ENCODE measurements around the gene XXYLT1.

Gene XXYLT1

DNA sequence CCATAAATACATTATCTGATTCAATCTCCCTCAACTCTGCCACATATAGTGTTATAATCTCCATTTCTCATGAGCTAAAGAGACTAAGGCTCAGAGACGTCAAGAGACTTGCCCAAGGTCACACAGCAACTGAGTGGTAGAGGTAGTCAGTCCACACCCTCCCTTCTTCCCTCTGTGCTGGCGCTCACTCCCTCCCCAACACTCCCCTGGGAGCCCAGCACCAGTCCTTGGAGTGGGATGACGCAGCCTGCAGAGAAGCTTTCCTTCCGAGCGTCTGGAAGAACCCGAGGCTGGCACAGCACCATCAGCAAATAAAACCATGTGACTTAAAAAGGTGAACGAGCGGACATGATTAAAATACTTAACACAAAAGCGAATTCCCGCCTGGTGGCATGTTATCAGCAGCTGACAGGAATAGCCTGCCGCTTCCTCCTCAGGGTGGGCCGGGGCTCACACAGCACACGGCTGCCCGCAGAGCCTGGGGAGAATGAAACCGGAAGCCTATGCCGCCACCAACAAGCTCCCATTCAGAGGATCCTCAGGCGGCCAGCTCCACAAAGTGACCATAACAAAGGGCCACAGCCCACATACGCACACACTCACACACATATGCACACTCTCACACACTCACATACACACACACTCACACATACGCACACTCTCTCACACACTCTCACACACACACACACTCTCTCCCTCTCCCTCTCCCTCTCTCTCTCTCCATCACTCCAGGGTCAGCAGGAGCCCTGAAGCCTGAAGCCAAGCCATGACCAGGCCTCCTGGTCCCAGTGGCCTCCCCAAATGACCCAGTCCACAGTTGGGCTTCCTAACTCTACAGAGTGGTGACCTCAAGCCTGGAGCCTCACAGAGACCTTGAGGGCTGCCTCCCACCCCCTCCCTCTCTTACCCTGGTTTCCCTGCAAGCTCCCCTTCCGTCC is 120.5 kb downstream of the XXYLT1 start:
- DNase-seq = peak; percentile 65

GRCh38 chr3:195149292-195150030 is 121.5 kb downstream of the XXYLT1 start:
- no peak for DNase-seq

DNA sequence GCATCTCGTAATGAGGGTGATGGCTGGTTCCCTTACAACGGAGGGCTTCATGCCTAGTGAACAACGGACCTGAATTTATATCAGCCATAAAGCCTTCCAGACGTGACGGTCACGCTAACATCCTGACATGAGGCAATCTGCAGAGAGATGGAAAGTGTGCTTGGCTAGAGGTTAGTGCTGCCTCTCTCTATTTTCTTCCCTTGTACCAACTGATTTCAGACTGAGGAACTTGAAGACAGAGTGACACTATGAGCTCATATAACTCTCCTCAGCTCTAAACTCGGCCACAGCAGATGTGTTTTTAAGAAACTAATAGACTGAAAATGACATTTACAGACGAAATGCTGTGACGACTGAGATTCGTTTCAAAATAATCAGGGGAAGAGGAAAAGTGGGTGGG is 122.4 kb downstream of the XXYLT1 start:
- DNase-seq = no peak

- DNase-seq = no peak
These were observed 123.3 kb downstream of the XXYLT1 start for GRCh38 chr3:195147649-195148080.

DNA sequence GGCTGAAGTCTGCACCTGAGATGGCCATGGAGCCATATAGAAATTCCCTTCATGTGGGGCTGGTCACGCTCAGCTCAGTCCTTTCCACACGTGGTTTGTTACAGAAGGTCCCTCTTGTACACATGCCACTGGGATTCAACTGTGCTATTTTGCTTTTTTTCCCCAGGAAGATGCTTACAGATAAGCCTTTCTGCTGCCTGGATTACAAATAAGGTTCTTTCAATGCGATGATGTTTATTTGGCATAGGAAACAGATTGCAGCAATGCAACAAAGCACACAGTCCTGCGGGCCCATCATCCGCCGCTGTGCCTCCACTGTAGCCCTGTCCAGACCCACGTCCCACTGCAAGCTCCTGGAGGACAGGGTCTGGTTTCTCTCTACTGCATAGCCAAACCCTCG is 124.8 kb downstream of the XXYLT1 start:
- DNase-seq = no peak

GRCh38 chr3:195145579-195145978 is 125.4 kb downstream of the XXYLT1 start:
- DNase-seq = no peak

DNA sequence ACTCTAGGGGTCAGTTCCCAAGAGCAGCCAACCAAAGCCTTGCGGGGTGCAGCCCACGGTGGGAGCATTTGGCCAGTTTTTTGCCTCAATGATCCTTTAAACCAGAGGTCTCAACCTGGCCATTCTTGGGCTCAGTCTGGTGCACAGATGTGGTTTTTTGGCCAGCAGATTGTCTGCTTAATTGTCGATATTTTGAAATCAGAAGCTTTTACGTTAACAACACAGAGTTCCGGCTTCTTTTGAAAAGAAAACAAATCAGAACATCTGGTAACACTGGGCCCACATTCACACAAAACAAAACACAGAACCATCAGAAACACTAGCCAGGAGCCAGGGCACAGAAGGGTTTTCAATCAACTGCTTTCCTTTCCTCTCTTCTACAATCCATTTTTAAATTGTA is 127.7 kb downstream of the XXYLT1 start:
- no peak for DNase-seq

GRCh38 chr3:195142519-195142918 is 128.4 kb downstream of the XXYLT1 start:
- no peak for DNase-seq

DNA sequence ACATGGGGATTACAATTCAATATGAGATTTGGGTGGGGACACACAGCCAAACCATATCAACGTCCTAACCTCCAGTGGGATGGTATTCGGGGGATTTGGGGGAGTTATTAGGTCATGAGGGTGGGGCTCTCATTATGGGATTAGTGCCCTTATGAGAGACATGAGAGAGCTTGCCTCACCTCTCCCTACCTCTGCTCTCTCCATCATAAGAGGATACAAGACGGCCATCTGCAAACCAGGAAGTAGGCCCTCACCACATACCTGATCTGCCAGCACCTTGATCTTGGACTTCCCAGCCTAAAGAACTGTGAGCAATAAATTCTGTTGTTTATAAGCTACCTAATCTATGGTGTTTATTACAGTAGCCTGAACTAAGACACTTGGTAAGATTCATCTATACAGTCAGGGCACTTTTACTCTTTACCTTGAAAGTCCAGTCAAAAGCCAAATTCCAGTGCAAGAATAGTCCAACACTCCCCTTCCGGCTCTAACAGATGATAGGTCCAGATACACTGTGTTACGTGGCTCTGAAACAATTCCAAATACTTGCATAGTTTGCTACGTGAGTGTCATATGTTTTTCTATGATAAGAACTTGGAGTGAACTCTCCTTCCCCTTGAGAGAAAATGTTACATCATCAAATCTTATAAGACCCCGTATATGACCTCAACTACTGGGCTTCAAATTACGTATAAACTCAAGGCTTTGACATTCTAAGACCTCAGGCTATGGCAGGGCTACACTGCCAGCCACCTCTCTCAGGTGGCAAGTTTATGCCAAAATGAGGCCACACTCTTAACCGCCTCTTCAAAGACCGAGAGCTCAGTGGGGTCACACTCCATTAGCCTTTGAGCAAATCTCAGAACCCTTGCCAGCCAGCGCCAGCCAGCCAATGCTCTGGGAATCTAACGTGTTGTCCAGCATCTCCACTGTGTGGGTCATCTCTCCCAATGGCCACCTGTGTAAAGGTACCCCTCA is 129.9 kb downstream of the XXYLT1 start:
- no peak for DNase-seq

DNA sequence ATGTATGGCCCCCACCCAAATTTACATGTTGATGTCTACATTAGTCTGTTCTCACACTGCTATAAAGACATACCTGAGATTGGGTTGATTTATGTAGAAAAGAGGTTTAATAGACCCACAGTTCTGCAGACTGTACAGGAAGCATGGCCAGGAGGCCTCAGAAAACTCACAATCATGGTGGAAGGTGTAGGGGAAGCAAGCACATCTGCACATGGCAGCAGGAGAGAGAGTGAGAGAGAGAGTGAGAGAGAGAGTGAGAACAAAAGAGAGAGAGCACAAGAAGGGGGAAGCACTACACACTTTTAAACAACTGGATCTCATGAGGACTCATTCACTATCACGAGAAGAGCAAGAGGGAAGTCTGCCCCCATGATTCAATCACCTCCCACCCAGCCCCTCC is 130.5 kb downstream of the XXYLT1 start:
- DNase-seq = no peak

GRCh38 chr3:195139876-195140240 is 131.1 kb downstream of the XXYLT1 start:
- DNase-seq = no peak

- DNase-seq = no peak
These were observed 131.7 kb downstream of the XXYLT1 start for GRCh38 chr3:195139091-195139875.

GRCh38 chr3:195137638-195138588 is 133.0 kb downstream of the XXYLT1 start:
- no peak for DNase-seq

DNA sequence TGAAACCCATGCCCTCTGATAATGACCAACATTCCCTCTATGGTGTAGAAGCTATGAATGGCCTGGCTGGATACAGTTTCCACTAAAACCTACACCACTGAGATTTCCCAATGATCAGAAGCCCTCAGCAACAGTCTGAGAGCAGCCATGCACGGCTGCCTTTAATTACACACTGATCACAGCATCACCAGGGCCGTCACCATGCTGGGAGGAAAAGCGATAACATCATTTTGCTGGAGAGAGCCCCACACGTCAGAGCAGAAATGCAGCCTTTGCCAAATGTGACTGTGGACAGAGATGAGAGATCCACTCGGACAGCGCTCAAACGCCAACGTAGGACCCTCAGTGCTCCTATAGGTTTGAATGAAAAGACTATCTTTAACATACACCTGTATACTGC is 135.0 kb downstream of the XXYLT1 start:
- DNase-seq = no peak

DNA sequence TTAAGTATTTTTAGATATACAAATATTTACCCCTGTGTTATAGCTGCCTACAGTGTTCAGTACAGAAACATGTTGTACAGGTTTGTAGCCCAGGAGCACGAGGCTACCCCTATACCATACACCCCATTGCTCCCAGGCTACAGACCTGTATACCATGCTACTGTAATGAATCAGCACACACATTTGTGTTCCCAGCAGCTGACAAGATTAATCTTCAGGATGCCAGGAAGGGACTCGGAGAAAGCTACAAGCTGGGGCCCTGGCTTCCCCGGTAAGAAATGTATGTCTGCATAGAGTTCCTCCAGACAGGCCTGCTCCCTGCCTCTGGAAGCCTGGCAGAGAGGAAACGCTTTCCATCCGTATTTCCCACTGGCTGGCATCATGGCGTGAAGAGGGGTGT is 136.5 kb downstream of the XXYLT1 start:
- DNase-seq = no peak

GRCh38 chr3:195133462-195133861 is 137.5 kb downstream of the XXYLT1 start:
- DNase-seq = peak; percentile 62

DNA sequence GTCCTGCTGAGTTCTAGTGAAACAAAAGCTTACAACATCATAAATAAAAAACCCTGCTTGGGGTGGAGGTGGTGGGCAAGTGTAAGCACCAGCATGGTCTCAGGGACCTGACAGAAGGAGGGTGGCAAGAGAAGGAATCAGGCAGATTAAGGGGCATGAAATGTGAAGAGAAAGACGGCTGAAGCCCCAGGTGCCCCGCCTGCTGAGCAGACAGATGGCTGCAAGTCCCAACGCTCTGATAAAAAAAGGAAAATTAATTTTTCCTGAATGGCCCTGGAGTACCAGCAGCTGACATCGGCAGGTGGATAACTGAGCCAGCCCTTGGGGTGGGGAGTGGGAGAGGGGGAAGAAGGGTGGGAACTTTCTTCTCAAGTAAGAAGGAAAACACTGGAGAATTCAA is 137.9 kb downstream of the XXYLT1 start:
- no peak for DNase-seq

- no peak for DNase-seq
These were observed 139.8 kb downstream of the XXYLT1 start for GRCh38 chr3:195131176-195131575.

DNA sequence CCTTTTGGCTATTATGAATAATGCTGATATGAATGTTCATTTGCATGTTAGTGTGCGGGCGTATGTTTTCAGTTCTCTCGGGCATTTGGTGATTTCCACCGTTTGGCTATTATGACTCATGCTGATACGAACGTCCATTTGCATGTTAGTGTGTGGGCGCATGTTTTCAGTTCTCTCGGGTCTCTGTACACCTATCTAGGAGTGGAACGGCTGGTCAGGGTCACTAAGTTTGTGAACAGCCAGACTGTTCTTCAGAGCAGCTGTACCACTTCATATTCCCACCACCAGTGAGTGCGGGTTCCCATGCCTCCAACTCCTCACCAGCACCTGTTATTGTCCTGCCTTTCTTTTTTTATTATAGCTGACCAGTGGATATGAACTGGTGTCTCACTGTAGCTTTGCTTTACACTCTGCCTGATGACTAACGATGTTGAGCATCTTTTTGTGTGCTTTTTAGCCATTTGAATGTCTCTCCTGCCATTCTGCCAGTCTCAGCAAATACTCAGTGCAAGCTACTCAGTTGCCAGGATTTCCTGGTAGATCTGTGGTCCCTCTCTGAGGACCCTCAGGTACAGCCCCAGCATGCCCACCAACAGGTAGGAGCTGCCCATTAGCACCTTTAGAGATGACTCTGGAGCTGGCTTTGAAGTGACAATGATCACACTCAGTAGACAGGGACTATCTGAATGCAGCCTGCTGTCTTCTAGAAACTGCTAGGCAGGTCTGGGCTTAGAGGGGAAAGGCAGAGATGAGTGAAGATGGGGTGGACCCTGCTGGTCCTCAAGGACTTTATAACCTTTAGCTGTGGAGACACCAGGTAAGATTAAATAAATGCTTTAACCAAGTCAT is 141.1 kb downstream of the XXYLT1 start:
- no peak for DNase-seq
